ENCODE results near the gene RPH3AL. TPM values are rescaled to one million over a fixed set of nuclear protein-coding genes. Genes with fewer than 3 reads are reported as not detected.

The RPH3AL gene, protein sequence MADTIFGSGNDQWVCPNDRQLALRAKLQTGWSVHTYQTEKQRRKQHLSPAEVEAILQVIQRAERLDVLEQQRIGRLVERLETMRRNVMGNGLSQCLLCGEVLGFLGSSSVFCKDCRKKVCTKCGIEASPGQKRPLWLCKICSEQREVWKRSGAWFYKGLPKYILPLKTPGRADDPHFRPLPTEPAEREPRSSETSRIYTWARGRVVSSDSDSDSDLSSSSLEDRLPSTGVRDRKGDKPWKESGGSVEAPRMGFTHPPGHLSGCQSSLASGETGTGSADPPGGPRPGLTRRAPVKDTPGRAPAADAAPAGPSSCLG
- polyA plus RNA-seq (ENCODE audit: insufficient read length in 4 of 4), result 10 to 100 TPM; 13.1 to 27.4 (median 18.7) TPM

DNA sequence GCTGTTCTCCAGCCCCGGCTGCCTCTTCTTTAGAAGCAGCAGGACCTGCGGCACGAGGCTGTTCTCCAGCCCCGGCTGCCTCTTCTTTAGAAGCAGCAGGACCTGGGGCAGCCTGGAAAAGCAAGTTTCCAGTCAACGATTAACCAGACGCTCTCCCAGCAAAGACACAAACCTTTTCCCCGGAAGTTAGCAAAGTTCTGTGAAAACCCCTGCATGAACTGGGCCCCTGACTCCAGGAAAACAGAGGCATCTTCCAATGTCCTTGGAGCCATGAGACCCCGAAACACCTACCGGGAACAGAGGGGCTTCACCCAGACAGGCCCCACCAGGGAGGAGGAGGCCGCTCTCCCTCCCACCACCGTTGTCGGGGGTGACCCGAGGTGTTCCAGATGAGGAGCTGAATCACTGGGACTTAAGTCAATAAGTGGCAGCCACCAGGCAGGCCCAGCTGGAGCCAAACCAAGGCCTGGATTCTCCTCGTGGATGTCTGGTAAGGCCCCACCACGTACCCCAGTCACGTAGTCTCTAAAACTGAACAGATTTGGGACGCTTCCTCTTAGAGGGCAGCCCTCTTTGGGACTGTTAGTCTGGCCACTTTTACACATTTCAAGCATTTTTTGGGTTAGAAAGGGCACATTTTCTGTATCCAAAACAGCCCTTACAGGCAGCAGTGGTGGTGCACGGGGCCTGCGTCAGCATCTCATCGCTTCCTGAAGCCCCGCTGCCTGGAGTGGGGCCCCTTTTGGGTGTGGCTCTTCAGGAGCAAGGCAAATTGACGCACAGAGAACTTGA, at the start of gene RPH3AL:
TSS of gene RPH3AL (minus strand) at position 387 of the 792 bp plus-strand sequence. CDS start 25,264 bp downstream, outside the sequence.
- peak; percentile 65 to 80 (median 72) for DNase-seq (ENCODE audit: low read depth in 4 of 4, low spot score in 3 of 4)

DNA sequence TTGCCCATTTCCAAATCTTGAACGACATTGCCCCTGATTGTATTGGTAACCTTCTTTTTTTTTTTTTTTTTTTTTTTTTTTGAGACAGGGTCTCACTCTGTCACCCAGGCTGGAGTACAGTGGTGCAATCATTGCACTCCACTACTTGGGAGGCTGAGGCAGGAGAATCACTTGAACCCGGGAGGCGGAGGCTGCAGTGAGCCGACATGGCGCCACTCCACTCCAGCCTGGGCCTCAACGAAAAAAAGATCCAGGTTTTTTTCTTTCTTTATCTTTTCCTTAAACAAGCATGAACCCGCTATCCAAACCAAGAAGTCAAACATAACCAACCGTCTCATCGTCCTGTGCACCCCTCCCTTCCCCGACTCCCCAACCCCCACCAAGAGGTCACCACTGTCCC, 47.6 kb upstream of the RPH3AL start:
- no peak for DNase-seq (ENCODE audit: low read depth in 4 of 4, low spot score in 3 of 4)

GRCh38 chr17:396788-397187, 44.2 kb upstream of the RPH3AL start:
- DNase-seq (ENCODE audit: low read depth in 4 of 4, low spot score in 3 of 4), result no peak

DNA sequence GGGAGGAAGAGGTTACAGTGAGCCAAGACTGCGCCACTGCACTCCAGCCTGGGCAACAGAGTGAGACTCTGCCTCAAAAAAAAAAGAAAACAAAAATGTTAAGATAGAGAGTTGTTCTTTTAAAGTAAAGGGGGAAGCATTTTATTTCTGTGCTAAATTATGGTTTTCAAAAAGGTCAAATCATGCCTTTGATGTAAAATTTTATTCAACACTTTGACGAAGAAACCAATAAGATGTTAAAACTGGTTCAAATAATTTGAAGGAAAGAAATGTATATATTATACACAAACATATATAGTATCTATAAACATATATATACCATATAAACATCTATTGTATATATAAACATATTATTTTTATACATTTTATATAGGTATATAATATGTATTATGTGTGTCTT, 43.4 kb upstream of the RPH3AL start:
- DNase-seq (ENCODE audit: low read depth in 4 of 4, low spot score in 3 of 4), result no peak

- DNase-seq (ENCODE audit: low read depth in 4 of 4, low spot score in 3 of 4), result no peak
Observed at GRCh38 chr17:395179-395578, 42.6 kb upstream of the RPH3AL start.

- no peak for DNase-seq (ENCODE audit: low read depth in 4 of 4, low spot score in 3 of 4)
Observed at GRCh38 chr17:394718-395095, 42.1 kb upstream of the RPH3AL start.

GRCh38 chr17:393806-394717, 41.5 kb upstream of the RPH3AL start:
- DNase-seq (ENCODE audit: low read depth in 4 of 4, low spot score in 3 of 4), result no peak

- DNase-seq (ENCODE audit: low read depth in 4 of 4, low spot score in 3 of 4), result no peak
Observed at GRCh38 chr17:391850-392249, 39.2 kb upstream of the RPH3AL start.

- DNase-seq (ENCODE audit: low read depth in 4 of 4, low spot score in 3 of 4), result no peak
Observed at GRCh38 chr17:390025-390424, 37.4 kb upstream of the RPH3AL start.

DNA sequence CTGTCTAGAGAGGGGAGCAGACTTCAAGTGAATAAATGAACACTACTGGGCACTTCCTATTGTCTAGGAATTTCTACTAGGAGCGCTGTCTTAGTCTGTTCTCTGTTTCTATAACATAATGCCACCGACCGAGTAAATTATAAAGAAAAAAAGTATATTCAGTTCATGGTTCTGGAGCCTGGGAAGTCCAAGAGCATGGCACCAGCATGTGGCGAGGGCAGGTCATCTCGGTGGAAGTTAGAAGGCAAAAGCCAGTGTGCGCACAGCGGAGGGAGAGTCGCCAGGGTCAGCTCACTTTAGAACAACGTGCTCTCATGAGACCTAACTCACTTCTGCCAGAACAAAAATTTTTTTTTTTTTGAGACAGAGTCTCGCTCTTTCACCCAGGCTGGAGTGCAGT, 35.5 kb upstream of the RPH3AL start:
- no peak for DNase-seq (ENCODE audit: low read depth in 4 of 4, low spot score in 3 of 4)

DNA sequence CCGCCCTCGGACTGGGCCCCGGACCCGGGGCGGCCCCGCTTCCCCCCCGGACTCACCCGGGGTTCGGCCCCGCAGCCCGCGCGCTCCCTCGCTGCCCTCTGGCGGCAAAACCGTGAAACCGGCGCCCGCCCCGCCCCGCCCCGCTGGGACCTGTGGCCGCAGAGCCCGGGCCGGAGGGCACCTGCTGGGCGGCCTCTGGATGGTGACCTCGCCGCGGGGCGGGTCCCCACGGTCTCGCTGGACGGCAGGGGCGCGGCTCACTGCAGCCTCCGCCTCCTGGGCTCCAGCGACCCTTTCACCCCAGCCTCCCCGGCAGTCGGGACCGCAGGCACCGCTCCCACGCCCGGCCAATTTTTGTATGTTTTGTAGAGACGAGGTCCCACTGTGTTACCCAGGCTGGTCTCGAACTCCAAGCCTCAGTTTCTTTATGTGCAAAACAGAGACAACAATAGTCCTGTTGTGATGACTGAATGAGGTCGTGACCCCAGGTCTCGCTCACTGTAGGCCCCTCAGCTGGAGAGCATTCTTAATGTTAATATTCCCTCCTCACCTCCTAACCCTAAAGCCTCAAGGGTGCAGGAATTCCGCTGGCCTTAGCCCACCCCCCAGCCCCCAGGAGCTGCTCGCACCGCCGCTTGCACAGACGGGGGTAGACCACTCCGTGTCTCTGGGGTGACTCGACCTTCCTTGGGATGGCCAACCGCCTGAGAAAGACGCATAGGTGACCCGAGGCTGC, 33.7 kb upstream of the RPH3AL start:
- DNase-seq (ENCODE audit: low read depth in 4 of 4, low spot score in 3 of 4), result no peak

GRCh38 chr17:385836-386140, 33.2 kb upstream of the RPH3AL start:
- DNase-seq (ENCODE audit: low read depth in 4 of 4, low spot score in 3 of 4), result no peak

DNA sequence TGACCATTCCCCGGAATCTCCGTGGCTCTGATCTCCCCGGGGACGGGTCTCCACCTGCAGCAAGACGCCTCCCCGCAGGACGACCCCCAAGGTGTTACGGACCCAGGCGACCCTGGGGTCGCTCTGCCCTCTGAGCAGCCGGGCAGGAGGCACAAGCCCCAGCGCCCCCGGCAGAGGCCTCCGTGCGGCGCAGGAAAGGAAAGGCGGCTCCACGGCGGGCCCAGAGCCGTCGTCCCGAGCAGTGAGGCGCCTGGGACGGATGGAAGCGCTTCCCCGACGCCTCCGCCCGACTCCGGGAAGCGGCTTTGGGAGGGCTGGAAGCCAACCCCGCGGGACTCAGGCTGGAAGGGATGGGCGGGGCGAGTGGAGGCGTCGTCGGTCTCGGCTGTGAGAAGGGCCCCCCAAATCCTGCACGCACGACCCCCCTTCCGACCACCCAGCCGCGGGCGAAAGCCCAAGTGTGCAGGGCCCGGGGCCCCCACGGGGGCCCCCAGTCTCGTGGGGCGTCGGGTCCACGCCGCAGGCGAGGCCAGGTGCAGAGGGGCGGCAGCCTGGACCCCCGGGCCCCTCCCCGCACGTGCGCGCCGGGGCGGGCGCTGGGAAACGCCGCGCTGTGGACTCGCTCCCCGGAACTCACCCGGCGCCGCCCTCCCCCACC, 32.7 kb upstream of the RPH3AL start:
- no peak for DNase-seq (ENCODE audit: low read depth in 4 of 4, low spot score in 3 of 4)

- no peak for DNase-seq (ENCODE audit: low read depth in 4 of 4, low spot score in 3 of 4)
Observed at GRCh38 chr17:384622-385177, 32.1 kb upstream of the RPH3AL start.

DNA sequence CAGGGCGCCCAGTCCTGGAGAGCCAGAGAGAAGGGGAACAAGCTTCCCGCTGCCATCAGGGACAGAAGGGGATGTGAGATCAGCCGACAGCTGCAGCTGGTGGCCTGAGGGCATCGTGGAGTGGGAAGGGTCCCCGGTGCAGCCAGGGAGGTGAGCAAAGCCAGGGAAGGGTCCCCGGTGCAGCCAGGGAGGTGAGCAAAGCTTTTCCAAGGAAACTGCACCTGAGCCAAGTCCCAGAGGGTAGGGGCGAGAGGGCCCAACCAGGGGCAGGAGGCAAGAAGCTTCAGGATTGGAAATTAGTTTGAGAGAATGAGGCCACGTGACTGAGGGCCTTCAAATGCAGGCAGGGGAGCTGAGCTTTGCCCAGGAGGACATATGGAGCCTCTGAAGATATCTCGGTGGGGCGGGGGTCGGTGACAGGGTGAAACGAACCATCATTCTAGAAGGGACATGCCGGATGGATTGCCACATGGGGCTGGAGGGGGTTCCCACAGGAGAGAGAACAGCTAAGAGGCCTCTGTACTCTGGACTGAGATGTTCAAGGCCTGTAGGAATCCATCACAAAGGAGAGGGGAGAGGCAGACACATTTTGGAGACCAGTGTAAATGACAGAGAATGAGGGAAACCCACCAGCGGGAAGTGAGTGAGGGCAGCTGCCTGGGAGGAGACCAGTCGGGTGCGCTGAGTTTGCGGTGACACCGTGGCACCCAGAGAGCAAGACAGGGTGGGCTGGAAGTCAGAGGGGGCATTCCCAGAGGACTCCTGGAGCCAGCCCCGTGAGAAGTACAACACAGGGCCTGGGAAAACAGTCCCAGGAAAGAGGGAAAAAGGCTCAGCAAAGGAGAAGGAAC, 31.4 kb upstream of the RPH3AL start:
- no peak for DNase-seq (ENCODE audit: low read depth in 4 of 4, low spot score in 3 of 4)

DNA sequence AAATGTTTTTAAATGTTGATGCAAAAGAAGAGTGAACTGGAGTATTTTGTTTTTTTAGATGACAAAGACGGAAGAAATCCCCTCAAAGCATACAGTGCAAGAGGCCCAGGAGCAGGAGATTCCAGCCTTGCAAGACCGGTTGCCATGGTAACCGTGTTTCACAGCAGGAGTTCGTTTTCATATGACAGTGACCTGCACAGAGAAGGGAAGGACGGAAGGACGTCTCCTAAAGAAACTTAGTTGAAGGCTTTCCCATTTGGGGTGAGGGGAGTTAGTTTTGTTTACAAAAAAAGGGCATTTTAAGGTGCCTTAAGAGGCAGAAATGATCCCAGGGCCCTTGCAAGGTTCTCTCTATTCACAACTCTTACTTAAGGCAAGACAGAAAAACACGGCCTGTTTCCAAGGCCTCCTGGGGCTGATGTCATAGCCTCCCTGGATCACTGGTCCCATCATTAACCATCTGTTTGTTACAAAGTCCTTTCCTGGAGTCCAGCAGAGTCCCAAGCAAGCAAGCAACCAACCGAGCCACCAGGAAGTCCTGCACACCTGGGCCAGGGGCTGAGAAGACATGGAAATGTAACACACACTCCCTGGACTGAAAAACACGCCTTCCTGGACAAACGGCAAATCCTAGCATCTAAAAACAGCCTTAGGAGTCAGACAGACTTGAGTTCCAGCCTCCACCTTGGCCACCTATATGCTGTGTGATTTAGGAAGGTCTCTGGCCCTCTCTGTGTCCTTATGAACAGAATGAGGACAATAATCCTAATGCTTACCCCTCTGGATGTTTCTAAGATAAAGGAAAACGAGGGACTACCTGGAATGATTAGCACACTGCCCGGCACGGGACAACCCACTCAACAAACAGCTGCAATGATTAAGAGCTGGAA, 30.3 kb upstream of the RPH3AL start:
- DNase-seq (ENCODE audit: low read depth in 4 of 4, low spot score in 3 of 4), result peak; percentile 68 to 83 (median 82)

DNA sequence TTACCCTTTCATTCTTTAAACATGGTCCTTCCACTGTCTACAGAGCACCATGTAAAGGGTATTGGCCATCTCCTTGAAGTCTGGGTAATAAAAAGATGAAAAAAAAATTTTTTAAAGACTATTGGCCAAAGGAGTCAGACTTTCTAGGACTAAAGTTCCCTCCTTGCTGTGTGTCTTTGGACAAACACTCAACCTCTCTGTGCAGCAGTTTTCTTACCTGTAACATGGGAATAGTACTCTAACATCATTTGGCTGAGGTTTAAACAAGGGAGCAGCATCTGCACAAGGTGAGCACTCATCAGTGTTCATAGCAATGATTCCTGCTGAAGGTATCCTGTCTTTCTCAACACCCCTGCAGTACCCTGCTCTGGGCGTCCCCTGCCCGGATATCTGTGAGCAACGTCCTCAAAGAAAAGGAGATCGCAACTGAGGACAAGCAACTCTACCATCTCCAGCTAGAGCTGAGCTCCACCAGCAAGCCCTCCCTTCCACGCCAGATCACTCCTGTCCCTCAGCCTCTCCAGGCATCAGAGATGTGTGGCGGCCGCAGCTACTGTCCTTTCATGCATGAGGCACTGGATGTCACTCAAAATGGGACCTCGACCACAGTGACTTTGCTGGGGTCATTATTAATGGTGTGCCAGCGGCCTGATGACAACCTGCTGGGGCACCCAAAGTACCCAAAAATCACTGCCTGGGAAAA, 29.5 kb upstream of the RPH3AL start:
- no peak for DNase-seq (ENCODE audit: low read depth in 4 of 4, low spot score in 3 of 4)

Data from right renal pelvis (tissue), 4 donors.